GM19468 (cell line): ENCODE data around the gene MFRP.

ENCODE experiments used
- ATAC-seq: cut with Tn5 transposase; IDR thresholded peaks from one replicate; pipeline ENCODE4 v1.9.1; 2021; ENCODE audit warnings: mild to moderate bottlenecking, moderate library complexity, moderate number of reproducible peaks; ENCODE audit not compliant: unreplicated experiment; ENCODE audit errors: extremely low read depth

The MFRP gene

DNA sequence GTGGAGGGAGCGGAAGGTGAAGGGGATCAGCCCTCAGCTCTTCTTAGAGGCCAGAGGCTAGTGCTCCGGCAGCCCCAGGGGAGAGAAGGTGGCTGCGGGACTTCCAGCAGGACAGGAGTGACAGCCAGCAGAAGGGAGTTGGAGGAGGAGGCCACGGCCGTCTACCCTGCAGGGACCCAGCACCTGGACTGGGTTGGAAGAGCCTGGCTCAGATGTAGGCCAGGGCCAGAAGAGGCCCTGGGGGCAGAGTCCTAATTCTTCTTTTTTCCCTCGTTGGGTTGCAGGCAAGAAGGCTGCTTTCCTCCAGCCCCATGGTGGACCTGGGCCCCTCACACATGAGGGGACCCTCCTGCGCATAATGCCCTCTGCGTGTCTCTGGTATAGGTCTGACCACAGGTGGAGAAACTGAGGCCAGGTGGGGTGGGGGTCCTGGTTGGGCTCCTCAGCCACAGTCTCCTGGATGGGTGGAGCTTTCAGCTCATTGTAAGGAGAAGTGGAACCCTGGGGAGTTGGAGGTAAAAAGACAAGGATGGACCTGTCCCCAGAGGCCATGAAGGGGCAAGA, 27.3 kb downstream of the MFRP start:
- ATAC-seq = no peak

GRCh38 chr11:119318240-119319135, 28.0 kb downstream of the MFRP start:
- ATAC-seq = no peak

DNA sequence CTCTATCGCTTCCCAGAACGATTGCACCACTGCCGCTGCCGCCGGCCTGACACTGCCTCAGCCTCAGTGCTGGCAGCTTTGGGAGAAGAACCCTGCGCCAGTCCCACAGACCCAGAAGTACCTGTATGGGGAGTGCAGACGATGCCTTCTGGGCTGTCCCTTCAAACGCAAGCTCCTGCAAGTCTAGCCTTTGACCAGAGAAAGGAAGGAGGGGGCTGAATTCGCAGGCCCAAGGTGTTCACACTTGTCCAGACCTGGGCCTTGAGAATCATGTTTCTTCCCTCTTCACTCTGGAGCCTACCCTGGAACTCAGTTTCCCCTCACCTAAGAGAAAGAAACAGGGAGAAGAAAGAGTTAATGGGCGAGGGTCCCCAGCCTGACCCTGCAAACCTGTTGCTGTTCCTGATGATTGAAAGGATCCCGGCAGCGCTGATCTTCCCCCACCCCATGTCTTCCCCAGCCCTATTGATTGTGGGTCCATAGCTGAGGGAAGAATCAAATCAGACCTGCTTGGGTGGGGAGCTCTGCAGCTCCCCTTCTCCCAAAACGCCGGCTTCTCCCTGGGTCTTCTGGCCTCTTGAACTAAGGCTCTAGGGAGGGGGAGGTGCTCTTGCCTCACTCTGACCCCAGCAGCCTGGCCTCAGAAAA, 28.8 kb downstream of the MFRP start:
- ATAC-seq = no peak

GRCh38 chr11:119316729-119317591, 29.5 kb downstream of the MFRP start, which contains the start of gene MCAM:
TSS of gene MCAM (minus strand) at chr11:119317130. CDS start at chr11:119317101, 29 bp downstream.
- no peak for ATAC-seq

- no peak for ATAC-seq
Observed at GRCh38 chr11:119316016-119316728, 30.3 kb downstream of the MFRP start.

GRCh38 chr11:119315131-119316015, 31.1 kb downstream of the MFRP start:
- ATAC-seq = no peak

GRCh38 chr11:119314726-119315125, 31.8 kb downstream of the MFRP start:
- ATAC-seq = no peak

DNA sequence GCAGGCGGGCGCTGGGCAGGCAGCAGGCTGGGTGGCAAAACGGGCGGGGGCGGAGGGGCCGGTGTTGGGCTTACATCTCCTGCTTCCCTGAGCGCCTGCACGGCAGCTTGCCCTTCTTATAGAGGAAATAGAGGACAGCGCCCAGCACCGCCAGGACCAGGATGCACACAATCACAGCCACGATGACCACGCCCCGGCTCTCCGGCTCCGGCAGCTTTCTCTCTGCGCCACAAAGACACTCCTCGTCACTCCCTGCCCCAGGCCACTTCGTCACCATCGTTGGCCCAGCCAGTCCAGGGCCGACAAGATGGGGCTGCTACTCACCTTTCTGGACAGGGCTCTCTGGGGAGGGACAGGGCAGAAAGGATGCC, 35.8 kb downstream of the MFRP start:
- ATAC-seq = no peak

DNA sequence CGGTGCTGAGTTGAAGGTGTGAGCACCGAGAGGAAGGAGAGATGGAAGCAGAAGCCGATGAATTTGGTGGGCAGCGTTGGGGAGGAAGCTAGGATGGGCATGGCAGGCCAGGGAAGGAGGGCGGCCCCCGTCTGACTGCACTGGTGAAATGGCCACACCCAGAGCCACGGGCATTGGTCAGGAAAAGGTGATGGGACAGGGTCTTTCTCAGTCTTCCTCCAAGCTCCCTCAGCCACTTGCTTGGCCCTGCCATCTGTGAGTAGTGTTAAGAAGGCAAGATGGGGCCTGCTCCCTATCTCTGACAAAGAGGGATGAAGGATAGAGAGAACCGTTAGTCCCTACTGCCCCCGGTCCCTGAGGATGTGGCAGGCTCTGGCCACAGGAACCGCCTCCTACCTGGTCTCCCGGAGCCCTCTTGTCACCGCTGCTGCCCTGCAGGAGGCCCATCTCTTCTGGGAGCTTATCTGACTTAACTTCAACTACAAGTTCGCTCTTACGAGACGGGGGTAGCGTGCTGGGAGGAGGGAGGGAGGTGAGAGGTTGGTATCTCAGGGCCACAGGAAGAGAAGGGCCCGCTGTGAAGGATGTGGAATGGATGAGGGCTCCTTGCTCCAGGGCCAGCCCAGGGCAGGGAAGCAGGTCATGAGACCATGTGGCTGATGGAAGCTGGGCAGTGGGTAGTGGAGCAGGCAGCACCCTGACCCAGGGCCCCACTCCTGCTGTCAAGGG, 36.4 kb downstream of the MFRP start:
- no peak for ATAC-seq

DNA sequence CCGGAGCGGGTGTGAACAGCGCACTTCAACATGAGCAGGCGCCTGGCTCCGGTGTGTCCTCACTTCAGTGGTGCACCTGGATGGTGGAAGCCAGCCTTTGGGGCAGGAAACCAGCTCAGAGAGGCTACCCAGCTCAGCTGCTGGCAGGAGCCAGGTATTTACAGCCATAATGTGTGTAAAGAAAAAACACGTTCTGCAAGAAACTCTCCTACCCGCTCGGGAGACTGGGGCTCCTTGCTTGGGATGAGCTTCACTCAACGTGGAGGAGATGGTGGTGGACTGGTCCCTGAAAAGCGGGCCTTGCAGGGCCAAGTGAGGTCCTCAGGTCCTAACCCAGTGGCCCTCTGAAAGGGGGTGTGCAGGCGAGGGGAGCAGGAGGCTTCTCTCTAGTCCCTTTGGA, 37.1 kb downstream of the MFRP start:
- ATAC-seq = no peak

DNA sequence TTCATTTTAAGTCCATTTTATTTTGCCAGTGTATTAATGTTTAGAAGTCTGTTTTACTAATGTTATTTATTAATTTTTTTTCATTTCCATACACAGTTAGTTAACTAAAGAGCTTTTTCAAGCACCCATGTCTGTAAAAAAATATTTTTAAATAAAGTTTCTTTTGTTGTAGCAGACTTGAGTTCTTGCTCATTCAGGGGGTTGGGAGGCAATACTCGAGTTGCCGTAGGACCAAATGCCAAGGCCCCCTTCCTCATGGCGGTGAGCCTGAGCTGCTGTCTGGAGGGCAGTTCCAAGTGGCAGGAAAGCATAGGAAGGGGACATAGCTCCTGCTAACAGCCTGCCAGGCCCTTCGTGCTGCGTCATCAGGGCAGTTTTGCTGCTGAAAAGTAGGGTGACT, 38.5 kb downstream of the MFRP start:
- no peak for ATAC-seq

- ATAC-seq = no peak
Observed at GRCh38 chr11:119307219-119307618, 39.3 kb downstream of the MFRP start.

DNA sequence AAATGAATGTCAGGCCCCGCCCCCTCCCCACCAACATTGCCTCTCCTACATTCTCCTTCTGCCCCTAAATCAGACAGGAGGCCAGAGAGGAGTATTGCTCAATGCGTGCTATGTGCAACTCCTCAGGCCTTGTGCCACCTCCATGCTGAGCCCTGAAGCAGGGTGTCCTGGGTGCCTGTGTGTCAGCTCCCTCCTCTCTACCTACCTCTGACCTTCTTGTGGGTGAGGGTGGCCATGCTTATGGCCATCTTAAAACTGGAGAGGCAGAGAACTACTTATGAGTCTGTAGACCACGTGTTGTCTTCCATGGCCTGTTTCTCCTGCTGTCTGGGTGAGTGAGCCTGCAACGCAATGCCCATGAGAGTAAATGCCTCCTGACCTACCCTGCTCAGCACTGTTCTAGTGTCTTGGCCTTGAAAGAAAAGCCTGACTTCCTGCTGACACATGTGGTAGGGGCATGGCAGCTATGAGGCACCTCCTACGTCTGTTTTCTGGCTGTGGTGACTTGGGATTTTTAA, 40.1 kb downstream of the MFRP start:
- ATAC-seq = no peak

DNA sequence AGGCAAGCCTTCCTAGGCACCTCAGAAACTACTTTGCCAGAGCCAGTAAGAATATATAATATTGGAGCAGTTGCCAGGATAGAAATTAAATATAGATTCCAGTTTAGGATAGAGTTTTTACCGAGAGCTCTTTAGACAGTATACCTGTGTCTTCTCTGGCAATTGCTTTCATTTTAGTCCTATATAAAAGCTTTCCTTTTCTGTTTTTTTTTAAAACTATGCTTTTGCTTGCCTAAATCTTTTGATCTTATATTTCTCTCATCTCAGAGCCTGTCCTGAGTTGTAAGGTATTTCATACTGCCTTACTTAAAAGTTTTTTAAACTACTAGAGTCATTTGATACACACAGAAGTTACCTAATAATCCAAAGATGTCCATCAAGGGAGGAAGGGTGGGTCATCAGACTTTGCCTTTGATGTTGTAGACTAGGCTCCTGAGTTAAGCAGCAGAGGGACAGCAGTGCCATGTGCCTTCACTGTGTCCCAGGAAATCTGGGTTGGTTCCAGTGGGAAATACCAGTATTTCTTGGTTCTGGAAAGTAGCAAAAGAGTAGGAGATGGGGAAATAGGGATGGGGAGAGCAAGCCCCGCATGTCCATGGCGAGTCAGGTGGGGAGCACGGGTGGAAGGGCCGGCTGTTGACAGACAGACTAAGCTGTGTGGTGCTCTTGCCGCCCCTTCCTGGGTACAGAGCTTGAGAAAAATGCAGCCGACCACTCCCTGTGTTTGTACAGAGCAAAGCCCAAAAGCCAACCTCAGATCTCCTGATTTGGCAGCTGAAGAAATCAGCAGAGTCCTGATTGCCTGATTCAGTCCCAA, 40.7 kb downstream of the MFRP start:
- no peak for ATAC-seq

DNA sequence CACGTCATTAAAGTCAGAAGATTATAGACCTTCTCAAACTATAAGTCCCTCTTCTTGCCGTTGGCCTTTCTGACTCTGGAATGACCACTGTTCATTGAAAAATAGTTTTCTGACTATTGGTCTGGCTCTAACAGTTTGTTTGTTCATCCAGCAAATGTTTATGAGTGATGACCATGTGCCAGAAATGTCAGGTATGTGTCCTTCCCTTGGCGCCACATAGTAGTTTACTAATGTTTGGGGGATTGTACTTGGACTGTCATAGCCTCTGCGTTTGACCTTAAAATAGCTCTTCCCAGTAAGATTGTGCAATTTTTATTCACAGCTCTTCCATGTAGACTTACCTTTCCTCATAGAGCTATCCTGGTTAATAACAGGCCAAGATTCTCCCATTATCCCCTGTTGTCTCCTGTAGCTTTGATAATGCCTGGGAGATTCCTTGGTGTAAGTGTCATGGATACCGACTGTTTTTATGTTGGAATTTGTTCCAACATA, 43.2 kb downstream of the MFRP start:
- ATAC-seq = no peak

DNA sequence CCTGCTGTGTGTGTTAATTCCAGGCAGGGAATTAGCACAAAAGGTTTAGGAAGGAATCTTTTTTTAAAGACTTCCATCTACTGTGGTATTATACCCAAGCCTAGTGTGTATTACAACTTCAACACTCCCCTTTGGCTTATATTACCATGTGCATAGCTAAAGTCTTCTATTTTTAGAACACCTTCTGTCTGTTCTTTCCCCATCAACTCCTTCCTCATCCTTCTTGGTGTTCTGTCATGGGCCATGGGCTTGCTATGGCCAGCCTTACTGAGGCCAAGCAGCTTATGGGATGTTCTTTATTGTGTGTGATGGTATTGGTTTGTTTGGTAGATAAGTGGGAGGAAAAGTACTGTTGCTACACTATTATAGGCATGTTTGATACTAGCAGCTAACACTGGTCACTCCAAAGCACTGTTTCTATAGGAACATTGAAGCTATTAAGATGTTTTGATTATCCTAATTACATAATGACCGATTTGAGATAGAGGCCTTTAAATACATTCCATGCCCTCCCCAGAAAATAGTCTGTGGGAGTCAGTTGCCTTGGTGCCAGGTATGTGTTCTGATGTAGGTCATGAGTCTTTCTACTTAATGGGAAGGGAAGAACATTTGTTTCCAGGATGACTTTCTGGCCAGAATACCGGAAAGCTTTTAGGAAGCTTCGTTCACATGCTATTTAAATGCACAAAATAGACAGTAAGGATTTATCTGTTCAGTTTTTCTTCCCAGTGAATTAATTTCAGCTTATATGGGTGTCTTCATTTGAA, 46.1 kb downstream of the MFRP start:
- no peak for ATAC-seq
